Thoracic aorta endothelial cell (primary cell): ENCODE data around the gene ZNF692. TPM values are rescaled to one million over a fixed set of nuclear protein-coding genes. Genes with fewer than 3 reads are reported as not detected.

Experiments
- small RNA-seq: library from RNA; depleted of rRNA; stranded (forward); fragments of <200 nt; gene quantifications from one replicate; pipeline ENCODE3, GENCODE V24; 2012
- total RNA-seq: library from RNA; depleted of rRNA; stranded (reverse); fragments of >200 nt; gene quantifications from 2 replicates; pipeline ENCODE4 v1.2.3, GENCODE V29; 2012

ZNF692 gene, protein sequence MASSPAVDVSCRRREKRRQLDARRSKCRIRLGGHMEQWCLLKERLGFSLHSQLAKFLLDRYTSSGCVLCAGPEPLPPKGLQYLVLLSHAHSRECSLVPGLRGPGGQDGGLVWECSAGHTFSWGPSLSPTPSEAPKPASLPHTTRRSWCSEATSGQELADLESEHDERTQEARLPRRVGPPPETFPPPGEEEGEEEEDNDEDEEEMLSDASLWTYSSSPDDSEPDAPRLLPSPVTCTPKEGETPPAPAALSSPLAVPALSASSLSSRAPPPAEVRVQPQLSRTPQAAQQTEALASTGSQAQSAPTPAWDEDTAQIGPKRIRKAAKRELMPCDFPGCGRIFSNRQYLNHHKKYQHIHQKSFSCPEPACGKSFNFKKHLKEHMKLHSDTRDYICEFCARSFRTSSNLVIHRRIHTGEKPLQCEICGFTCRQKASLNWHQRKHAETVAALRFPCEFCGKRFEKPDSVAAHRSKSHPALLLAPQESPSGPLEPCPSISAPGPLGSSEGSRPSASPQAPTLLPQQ
- total RNA-seq: 16.9 and 18.1 TPM in 2 replicates

DNA sequence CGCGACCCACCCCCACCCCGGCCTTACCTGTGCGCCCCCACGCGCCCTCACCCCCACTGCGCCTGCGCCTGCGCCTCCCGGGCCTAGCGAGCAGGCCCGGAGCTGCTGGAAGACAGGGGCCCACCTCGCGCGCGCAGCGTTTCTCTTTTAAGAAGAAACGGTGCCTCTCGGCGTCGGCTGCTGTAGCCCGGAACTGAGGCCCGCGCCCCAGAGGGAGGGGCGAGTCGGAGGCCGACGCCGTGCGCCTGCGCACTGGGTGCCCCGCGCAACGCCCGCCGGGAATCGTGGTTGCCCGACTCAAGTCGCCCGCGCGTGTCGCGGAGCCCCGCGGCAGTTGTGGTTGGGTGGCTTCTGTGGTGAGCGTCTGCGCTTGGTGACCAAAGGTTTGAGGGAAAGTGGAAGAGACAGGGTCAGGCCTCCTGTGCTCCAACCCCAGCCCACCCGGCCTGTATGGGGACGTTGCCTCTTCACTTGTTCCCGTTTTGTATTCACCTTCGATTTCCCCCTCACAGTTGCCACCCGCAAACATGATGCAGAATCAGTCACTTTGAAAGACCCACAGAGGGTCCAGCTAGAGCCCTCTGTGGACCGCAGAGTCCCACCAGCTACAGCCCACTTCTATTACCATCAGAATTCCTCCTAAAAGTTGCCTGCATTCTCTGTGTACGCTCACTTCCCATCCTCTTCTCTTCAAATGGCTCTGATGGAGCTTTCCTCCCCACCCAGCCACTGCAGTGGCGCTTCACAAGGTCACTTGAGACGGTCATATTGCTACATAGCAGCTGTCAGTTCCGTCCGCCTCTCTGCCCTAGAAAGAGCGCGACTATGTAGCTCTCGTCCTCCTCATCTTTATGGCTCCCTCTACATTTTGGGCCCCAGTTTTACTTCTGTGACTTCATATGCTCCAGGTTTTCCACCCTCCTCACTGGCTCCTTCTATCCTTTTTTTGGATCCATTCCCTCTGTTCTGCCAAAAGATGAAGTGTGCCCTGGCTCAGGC is at the start of gene ZNF692:
Gene ZNF692, minus strand, starts transcription at position 195 of the 999 bp plus-strand sequence. CDS start 776 bp downstream, outside the sequence.

DNA sequence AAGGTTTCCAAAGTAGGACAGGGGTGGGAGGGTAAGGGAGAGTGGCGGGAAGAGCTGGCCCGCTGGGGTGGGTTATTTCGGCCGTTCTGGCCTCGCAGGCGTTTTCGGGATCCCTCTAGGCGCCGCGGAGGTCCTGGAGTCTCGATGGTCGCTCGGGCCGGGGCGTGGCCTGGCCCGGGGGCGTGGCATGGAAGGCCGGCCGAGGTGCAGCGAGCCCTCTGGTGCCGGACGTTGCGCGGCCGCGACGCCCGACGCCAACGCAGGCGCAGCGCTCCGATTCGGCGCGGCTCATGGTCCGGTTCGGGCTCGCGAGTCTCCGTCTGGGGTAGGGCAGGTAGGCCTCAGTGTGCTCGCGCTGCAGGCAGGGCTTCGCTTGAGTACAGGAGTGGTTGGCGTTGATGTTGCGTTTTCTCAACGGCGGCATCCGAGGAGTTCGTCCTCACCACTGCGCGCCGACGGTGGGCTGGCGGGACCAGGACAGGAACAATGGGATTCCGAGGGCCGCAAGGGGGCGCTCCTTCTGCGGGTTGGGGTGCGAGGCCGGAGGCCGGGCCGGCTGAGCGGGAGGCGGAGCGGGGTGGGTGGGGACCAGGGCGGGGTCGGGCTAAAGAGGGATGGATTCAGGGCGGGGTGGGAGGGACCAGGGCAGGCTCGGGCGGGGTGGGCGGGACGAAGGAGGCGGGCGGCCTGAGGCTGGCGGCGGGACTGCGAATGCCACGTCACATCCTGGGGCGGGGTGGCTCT is 47.3 kb upstream of the ZNF692 start, which contains the start of gene PGBD2:
Gene PGBD2, plus strand, starts transcription at position 227 of the 744 bp plus-strand sequence. CDS start 7,628 bp downstream, outside the sequence.

DNA sequence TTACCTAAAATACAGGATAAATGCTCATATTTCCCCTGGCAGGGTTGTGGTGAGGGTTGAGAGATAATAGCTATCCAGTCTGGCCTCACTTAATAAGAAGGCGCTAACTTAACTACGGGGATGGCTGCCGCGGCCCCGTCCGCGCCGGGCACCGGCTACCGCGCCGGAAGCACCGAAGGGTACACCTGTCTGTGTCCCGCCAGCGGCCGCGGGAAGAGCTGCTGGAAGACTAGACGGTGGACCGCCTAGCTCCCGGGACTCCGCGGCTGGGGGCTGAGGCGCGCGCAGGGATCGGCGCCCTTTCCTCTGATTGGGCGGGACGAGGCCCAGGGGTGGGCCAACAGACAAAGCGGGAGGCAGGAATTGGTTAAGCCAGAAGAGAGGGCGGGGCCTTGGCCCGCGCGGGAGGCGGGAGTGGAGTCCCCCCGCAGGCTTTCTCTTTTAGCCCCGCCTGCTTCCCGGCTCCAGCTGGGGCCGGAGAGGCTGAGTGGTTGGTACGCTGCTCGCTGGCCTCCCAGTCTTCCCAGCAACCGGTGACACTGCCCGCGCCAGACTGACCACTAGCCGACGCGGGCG is 21.0 kb downstream of the ZNF692 start, which contains the start of gene ZNF672:
Gene ZNF672, plus strand, starts transcription at position 444 of the 576 bp plus-strand sequence. CDS start 9,051 bp downstream, outside the sequence.

DNA sequence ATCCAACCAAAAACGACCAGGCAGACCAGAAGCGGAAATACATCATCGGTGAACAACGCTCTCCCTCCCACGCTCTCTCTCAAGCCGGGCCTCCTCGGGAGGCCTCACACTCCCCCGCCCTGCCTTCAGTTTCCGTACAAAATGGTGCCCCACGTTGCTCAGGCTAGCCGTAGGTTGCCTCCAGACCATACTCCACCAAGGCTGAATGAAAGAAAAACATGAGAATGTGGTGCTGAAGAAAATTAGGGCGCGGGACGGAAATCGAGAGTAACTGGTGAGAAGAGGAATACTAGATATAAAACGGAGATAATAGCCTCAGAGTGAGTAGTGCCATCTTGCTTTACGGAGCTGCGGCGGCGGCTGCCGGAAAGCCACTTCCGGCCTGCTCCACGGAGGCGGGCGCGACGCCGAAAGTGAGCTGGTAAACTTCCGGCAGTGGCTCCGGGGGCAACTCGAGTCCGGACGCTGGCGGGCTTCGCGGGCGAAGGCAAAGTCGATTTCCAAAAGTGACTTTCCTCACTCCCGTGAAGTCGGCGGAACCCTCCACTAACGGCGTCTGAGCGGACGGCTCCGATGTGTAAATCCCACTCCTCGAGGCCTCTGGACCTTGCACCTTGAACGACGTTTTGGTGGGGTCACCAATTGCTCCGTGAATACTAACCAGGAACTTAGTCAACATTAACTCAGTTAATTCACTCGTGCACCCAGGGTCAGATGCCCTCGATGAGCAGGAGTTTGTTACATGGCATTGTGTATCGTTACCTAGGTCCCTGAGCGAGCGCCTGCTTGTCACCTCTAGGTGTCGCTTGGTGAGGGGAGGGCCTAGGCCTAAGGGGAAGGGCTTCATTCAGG is 32.8 kb downstream of the ZNF692 start, which contains the start of gene SH3BP5L:
Gene SH3BP5L, minus strand, starts transcription at position 7 of the 852 bp plus-strand sequence. CDS start 980 bp downstream, outside the sequence.

Small RNAs within 50 kb of the gene (small RNA-seq; reads per million reads assigned to genes)
- gene MIR3124: not detected

Other genes starting within 250 kb of the ZNF692 start
- not detected in 2 replicates for gene OR2T11, start 224.0 kb downstream of the ZNF692 start, total RNA-seq
- gene OR2T35, start 213.8 kb downstream of the ZNF692 start, total RNA-seq: not detected in 2 replicates
- gene OR2T27, start 203.6 kb downstream of the ZNF692 start, total RNA-seq: not detected in 2 replicates
- not detected in 2 replicates for gene OR14I1, start 156.3 kb downstream of the ZNF692 start, total RNA-seq
- gene LYPD8, start 103.3 kb downstream of the ZNF692 start, total RNA-seq: not detected in 2 replicates
- 23.9 and 26.0 TPM in 2 replicates for gene SH3BP5L, start 33.2 kb downstream of the ZNF692 start, total RNA-seq
- 16.6 and 22.5 TPM in 2 replicates for gene ZNF672, start 20.9 kb downstream of the ZNF692 start, total RNA-seq
- gene PGBD2, start 47.1 kb upstream of the ZNF692 start, total RNA-seq: 5.5 and 6.3 TPM in 2 replicates